ENCODE data around the gene C6orf89.

DNA sequence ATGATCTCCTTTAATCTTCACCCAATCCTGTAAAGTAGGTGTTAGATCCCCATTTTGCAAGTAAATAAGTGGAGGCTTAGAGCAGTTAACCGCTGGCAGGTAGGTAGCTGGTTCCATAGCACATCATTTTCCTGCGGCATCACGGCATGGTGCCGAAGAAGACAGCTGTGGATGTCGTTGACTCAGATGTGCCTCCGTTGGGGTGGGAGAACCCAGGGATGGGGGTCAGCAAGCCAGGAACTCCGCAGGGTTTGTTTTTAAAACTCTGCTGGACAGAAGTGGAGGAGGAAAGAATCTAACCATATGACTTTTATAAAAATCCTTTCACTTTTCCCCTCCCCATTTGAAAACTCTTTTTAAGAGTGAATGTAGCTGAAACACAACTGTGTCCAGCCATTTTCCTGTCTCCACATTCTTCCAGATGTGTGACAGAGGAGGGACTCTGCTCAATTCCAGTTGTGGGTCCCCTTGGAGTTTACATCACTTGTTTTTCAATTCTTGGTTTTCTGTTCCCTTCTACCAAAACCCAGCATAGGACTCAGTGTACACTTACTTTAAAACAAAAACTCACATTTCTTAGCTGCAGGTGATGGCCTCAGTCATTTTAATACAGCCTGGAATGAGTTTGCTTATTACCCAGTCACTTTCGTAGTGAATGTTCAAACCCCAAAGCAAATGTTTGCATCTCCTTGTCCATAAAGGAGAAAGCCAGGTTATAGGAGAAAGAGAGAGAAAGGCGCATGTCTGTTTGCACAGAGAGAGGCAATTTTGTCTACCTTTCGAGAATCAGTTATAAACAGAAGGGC is 41.2 kb downstream of the C6orf89 start:
- TF ChIP-seq, protein P1, sequence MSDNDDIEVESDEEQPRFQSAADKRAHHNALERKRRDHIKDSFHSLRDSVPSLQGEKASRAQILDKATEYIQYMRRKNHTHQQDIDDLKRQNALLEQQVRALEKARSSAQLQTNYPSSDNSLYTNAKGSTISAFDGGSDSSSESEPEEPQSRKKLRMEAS (IDR thresholded peaks at IDR 0.05) = no peak
- TF ChIP-seq, protein P2, sequence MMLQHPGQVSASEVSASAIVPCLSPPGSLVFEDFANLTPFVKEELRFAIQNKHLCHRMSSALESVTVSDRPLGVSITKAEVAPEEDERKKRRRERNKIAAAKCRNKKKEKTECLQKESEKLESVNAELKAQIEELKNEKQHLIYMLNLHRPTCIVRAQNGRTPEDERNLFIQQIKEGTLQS (IDR thresholded peaks at IDR 0.05) = no peak
- TF ChIP-seq, protein P3, sequence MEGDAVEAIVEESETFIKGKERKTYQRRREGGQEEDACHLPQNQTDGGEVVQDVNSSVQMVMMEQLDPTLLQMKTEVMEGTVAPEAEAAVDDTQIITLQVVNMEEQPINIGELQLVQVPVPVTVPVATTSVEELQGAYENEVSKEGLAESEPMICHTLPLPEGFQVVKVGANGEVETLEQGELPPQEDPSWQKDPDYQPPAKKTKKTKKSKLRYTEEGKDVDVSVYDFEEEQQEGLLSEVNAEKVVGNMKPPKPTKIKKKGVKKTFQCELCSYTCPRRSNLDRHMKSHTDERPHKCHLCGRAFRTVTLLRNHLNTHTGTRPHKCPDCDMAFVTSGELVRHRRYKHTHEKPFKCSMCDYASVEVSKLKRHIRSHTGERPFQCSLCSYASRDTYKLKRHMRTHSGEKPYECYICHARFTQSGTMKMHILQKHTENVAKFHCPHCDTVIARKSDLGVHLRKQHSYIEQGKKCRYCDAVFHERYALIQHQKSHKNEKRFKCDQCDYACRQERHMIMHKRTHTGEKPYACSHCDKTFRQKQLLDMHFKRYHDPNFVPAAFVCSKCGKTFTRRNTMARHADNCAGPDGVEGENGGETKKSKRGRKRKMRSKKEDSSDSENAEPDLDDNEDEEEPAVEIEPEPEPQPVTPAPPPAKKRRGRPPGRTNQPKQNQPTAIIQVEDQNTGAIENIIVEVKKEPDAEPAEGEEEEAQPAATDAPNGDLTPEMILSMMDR (IDR thresholded peaks at IDR 0.05 in 2 of 3, conservative IDR thresholded peaks at IDR 0.05 in 1 of 3; ENCODE audit: borderline replicate concordance in 1 of 3, insufficient read depth in 1 of 3, low read depth in 2 of 3, low read length in 2 of 3) = no peak
- TF ChIP-seq SP1 (IDR thresholded peaks at IDR 0.05; ENCODE audit: low read depth) = no peak
- TF ChIP-seq JUND (IDR thresholded peaks at IDR 0.05) = no peak
- TF ChIP-seq SRF (IDR thresholded peaks at IDR 0.05; ENCODE audit: low read depth) = no peak
- TF ChIP-seq EGR1 (IDR thresholded peaks at IDR 0.05; ENCODE audit: low read depth) = no peak
- TF ChIP-seq POLR2A (IDR thresholded peaks at IDR 0.05; ENCODE audit: borderline replicate concordance, extremely low read depth, insufficient read depth, insufficient read length) = no peak
- no peak for TF ChIP-seq EZH2 (IDR thresholded peaks at IDR 0.05)
- TF ChIP-seq YY1 (IDR thresholded peaks at IDR 0.05; ENCODE audit: extremely low read depth, insufficient replicate concordance, low read depth, low read length) = no peak
- TF ChIP-seq RAD21 (IDR thresholded peaks at IDR 0.05; ENCODE audit: low read depth) = no peak
- TF ChIP-seq POLR2AphosphoS5 (IDR thresholded peaks at IDR 0.05; ENCODE audit: low read depth, low read length) = no peak

All from HCT116 (cell line).